Measurements from ENCODE around the gene SPATA18.

DNA sequence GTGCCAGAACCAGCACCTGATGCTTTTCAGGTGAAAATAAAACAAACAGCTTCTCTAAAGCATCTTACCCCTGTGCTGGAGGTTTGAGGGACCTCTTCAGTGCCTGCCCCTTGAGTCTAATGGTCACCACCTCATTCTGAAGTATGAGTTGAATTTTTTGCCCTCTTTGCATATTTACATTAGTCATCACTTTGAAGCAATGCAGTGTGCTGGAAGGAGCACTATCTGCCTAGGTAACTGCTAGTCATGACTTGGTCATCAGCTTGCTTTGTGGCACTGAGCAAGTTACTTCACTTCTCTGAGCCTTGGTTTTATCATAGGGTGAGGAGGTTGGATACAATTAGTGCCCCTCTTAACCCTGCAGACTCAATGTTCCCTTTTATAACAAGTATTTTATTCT lies 44.9 kb downstream of the SPATA18 start:
- TF ChIP-seq, protein P1, sequence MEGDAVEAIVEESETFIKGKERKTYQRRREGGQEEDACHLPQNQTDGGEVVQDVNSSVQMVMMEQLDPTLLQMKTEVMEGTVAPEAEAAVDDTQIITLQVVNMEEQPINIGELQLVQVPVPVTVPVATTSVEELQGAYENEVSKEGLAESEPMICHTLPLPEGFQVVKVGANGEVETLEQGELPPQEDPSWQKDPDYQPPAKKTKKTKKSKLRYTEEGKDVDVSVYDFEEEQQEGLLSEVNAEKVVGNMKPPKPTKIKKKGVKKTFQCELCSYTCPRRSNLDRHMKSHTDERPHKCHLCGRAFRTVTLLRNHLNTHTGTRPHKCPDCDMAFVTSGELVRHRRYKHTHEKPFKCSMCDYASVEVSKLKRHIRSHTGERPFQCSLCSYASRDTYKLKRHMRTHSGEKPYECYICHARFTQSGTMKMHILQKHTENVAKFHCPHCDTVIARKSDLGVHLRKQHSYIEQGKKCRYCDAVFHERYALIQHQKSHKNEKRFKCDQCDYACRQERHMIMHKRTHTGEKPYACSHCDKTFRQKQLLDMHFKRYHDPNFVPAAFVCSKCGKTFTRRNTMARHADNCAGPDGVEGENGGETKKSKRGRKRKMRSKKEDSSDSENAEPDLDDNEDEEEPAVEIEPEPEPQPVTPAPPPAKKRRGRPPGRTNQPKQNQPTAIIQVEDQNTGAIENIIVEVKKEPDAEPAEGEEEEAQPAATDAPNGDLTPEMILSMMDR (IDR thresholded peaks at IDR 0.05), result no peak
- TF ChIP-seq POLR2A (IDR thresholded peaks at IDR 0.05), result no peak
- TF ChIP-seq POLR2AphosphoS5 (IDR thresholded peaks at IDR 0.05; ENCODE audit: insufficient read depth in 1 of 2, low read depth in 1 of 2), result no peak
